ENCODE results near the gene RWDD2A. TPM values are rescaled to one million over a fixed set of nuclear protein-coding genes. Genes with fewer than 3 reads are reported as not detected.
"Not testable (repeated sequence)": the region's sequence is repeated elsewhere in the genome, so short reads cannot be mapped to it uniquely, and the experiment has no call there.

The RWDD2A gene
- total RNA-seq, 1 donor from 2014 or later, result 7.6 TPM

GRCh38 chr6:83183082-83183828 lies 9.9 kb upstream of the RWDD2A start:
- DNase-seq, result no peak
- Mint-ChIP-seq H3K9me3 (ENCODE audit: unreplicated experiment) (peaks cover 1% of the 10 kb centered on the region), H3K4me1 (ENCODE audit: low read depth, unreplicated experiment) (no peaks in the 10 kb centered on the region), H3K27me3 (ENCODE audit: unreplicated experiment) (peaks cover 1% of the 10 kb centered on the region), H3K27ac (ENCODE audit: unreplicated experiment) (no peak overlapping the region), H3K36me3 (ENCODE audit: unreplicated experiment) (no peaks in the 10 kb centered on the region), H3K4me3 (ENCODE audit: unreplicated experiment) (no peak overlapping the region)
- TF ChIP-seq CTCF (IDR thresholded peaks at IDR 0.05; ENCODE audit: partially characterized antibody, unreplicated experiment), result no peak

GRCh38 chr6:83185096-83185495 lies 8.1 kb upstream of the RWDD2A start:
- Mint-ChIP-seq H3K36me3 (ENCODE audit: unreplicated experiment) (no peaks in the 10 kb centered on the region), H3K9me3 (ENCODE audit: unreplicated experiment) (peaks cover 1% of the 10 kb centered on the region), H3K27ac (ENCODE audit: unreplicated experiment) (no peak overlapping the region), H3K27me3 (ENCODE audit: unreplicated experiment) (peaks cover 1% of the 10 kb centered on the region), H3K4me3 (ENCODE audit: unreplicated experiment) (no peak overlapping the region), H3K4me1 (ENCODE audit: low read depth, unreplicated experiment) (no peaks in the 10 kb centered on the region)
- no peak for TF ChIP-seq CTCF (IDR thresholded peaks at IDR 0.05; ENCODE audit: partially characterized antibody, unreplicated experiment)
- no peak for DNase-seq

- peaks cover 4% of the 10 kb centered on the region for H3K27me3 Mint-ChIP-seq (ENCODE audit: unreplicated experiment)
- H3K4me3 Mint-ChIP-seq (ENCODE audit: unreplicated experiment), result no peak overlapping the region
Observed at GRCh38 chr6:83188501-83188900, 4.7 kb upstream of the RWDD2A start.

DNA sequence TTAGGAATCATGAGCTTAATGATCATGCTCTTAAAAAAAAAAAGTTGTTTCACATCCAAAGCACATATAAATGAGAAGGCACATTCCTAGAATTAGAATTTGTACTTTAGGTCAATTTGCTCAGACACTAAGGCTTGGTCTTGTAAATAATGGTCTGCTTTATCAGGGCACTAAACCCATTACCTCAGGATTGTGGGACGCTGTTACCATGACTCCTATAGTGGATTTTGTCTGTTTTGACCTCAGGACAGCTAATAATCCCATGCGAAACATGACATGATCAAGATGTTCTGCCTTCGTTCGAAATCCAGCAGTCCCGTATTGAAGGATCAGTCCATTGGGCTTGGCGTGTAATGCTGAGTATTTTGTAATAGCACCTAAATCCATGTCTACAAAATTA lies 2.5 kb upstream of the RWDD2A start:
- peaks cover 6% of the 10 kb centered on the region for H3K9me3 Mint-ChIP-seq (ENCODE audit: unreplicated experiment)
- peaks cover 9% of the 10 kb centered on the region for H3K4me1 Mint-ChIP-seq (ENCODE audit: low read depth, unreplicated experiment)
- no peaks in the 10 kb centered on the region for H3K36me3 Mint-ChIP-seq (ENCODE audit: unreplicated experiment)
- DNase-seq, result no peak
- peaks cover 4% of the 10 kb centered on the region for H3K27me3 Mint-ChIP-seq (ENCODE audit: unreplicated experiment)
- no peak for TF ChIP-seq CTCF (IDR thresholded peaks at IDR 0.05; ENCODE audit: partially characterized antibody, unreplicated experiment)
- H3K4me3 Mint-ChIP-seq (ENCODE audit: unreplicated experiment), result no peak overlapping the region
- H3K27ac Mint-ChIP-seq (ENCODE audit: unreplicated experiment), result no peak overlapping the region

More at GRCh38 chr6:83188501-83188900, 4.7 kb upstream of the RWDD2A start:
- TF ChIP-seq CTCF (IDR thresholded peaks at IDR 0.05; ENCODE audit: partially characterized antibody, unreplicated experiment), result no peak
- no peak for DNase-seq
- Mint-ChIP-seq H3K4me1 (ENCODE audit: low read depth, unreplicated experiment) (peaks cover 5% of the 10 kb centered on the region), H3K36me3 (ENCODE audit: unreplicated experiment) (no peaks in the 10 kb centered on the region), H3K27ac (ENCODE audit: unreplicated experiment) (no peak overlapping the region), H3K9me3 (ENCODE audit: unreplicated experiment) (peaks cover 7% of the 10 kb centered on the region)

GRCh38 chr6:83191974-83192373 lies 1.2 kb upstream of the RWDD2A start:
- H3K9me3 Mint-ChIP-seq (ENCODE audit: unreplicated experiment); H3K27me3 Mint-ChIP-seq (ENCODE audit: unreplicated experiment); H3K27ac Mint-ChIP-seq (ENCODE audit: unreplicated experiment); DNase-seq; H3K36me3 Mint-ChIP-seq (ENCODE audit: unreplicated experiment); H3K4me1 Mint-ChIP-seq (ENCODE audit: low read depth, unreplicated experiment): not testable (repeated sequence)
- H3K4me3 Mint-ChIP-seq (ENCODE audit: unreplicated experiment), result peak overlapping the region; percentile 97

Measured in glutamatergic neuron (in vitro differentiated cells).